HL-60 (cell line): ENCODE measurements around the gene KPNA5.

Experiments
- DNase-seq, 2 experiments: peaks; one replicate each; pipeline ENCODE4 v3.0.0-alpha.2; 2010 to 2020; ENCODE audit warnings: low read depth in 1 of 2, low spot score in 1 of 2
- H3K27ac ChIP-seq: fragments of 250-450 bp; sonication (Bioruptor Pico); replicated peaks from 2 replicates; pipeline ENCODE4 v1.5.1; 2020; ENCODE audit warnings: mild to moderate bottlenecking, moderate library complexity
- H3K27me3 ChIP-seq: fragments of 250-450 bp; sonication (Bioruptor Pico); 2 replicates; pipeline ENCODE4 v1.5.1; 2021; ENCODE audit warnings: mild to moderate bottlenecking, moderate library complexity; ENCODE audit not compliant: insufficient read depth, poor library complexity, severe bottlenecking
- H3K4me3 ChIP-seq: replicated peaks from 2 replicates; pipeline ENCODE4 v1.5.1; 2011; ENCODE audit warnings: mild to moderate bottlenecking, control low read depth, low read length; ENCODE audit not compliant: insufficient read depth
- GABPA ChIP-seq: IDR thresholded peaks from 2 replicates; pipeline ENCODE4 v1.6.1; 2012; ENCODE audit warnings: low read depth
- POLR2AphosphoS5 ChIP-seq: IDR thresholded peaks from 2 replicates; pipeline ENCODE4 v1.6.1; 2012; ENCODE audit warnings: low read depth
- REST ChIP-seq: IDR thresholded peaks from 2 replicates; pipeline ENCODE4 v1.6.1; 2012; ENCODE audit warnings: low read depth; ENCODE audit not compliant: insufficient replicate concordance
- SPI1 ChIP-seq: IDR thresholded peaks from 2 replicates; pipeline ENCODE4 v1.6.1; 2012; ENCODE audit warnings: low read depth, mild to moderate bottlenecking, borderline replicate concordance
- TF ChIP-seq, protein P1 (sequence below): IDR thresholded peaks from one replicate; pipeline ENCODE4 v1.5.1; 2011; ENCODE audit warnings: low read length, control low read depth, inconsistent platforms; ENCODE audit not compliant: insufficient read depth

Gene KPNA5

DNA sequence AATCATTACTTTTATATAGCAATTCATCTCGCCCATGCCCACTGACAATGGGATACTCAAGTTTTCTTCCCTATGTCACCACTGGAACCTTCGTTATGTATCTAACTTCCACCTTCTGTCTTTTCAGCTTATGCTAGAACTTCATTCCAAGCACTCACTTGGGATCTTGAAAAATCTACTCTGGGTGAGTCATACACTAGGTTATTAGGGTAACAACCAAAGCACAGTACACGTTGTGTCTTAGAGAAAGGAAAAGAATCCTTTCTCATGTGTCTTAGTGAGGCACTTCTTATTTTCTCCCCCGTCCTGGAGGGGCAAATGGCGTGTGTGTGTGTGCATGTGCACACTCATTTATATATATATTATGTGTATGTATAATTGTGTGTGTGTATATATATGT is 102.8 kb downstream of the KPNA5 start:
- peaks cover 6% of the 10 kb centered on the region for H3K27me3 ChIP-seq
- no peak for DNase-seq
- no peak overlapping the region for H3K4me3 ChIP-seq
- H3K27ac ChIP-seq, result no peak overlapping the region
- TF ChIP-seq, protein P1, sequence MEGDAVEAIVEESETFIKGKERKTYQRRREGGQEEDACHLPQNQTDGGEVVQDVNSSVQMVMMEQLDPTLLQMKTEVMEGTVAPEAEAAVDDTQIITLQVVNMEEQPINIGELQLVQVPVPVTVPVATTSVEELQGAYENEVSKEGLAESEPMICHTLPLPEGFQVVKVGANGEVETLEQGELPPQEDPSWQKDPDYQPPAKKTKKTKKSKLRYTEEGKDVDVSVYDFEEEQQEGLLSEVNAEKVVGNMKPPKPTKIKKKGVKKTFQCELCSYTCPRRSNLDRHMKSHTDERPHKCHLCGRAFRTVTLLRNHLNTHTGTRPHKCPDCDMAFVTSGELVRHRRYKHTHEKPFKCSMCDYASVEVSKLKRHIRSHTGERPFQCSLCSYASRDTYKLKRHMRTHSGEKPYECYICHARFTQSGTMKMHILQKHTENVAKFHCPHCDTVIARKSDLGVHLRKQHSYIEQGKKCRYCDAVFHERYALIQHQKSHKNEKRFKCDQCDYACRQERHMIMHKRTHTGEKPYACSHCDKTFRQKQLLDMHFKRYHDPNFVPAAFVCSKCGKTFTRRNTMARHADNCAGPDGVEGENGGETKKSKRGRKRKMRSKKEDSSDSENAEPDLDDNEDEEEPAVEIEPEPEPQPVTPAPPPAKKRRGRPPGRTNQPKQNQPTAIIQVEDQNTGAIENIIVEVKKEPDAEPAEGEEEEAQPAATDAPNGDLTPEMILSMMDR, result no peak
- TF ChIP-seq SPI1, result no peak
- TF ChIP-seq POLR2AphosphoS5, result no peak
- no peak for TF ChIP-seq REST
- no peak for TF ChIP-seq GABPA
